Measurements from ENCODE around the gene POU2F2.

The POU2F2 gene

GRCh38 chr19:42154471-42155323 lies 22.5 kb upstream of the POU2F2 start:
- DNase-seq = no peak

- no peak for DNase-seq
Observed at GRCh38 chr19:42153672-42154433, 21.6 kb upstream of the POU2F2 start.

GRCh38 chr19:42152910-42153671 lies 20.8 kb upstream of the POU2F2 start:
- DNase-seq = no peak

- DNase-seq = no peak
Observed at GRCh38 chr19:42151782-42152684, 19.8 kb upstream of the POU2F2 start.

GRCh38 chr19:42150911-42151361 lies 18.7 kb upstream of the POU2F2 start:
- DNase-seq = no peak

- no peak for DNase-seq
Observed at GRCh38 chr19:42150364-42150763, 18.1 kb upstream of the POU2F2 start.

GRCh38 chr19:42149447-42150202 lies 17.4 kb upstream of the POU2F2 start:
- no peak for DNase-seq

- DNase-seq = no peak
Observed at GRCh38 chr19:42148266-42148665, 16.0 kb upstream of the POU2F2 start.

GRCh38 chr19:42143341-42144234 lies 11.3 kb upstream of the POU2F2 start:
- no peak for DNase-seq

GRCh38 chr19:42140125-42140754 lies 8.0 kb upstream of the POU2F2 start:
- no peak for DNase-seq

- DNase-seq = no peak
Observed at GRCh38 chr19:42134535-42135070, 2.4 kb upstream of the POU2F2 start.

GRCh38 chr19:42132851-42133528 lies 744 bp upstream of the POU2F2 start:
- no peak for DNase-seq

- no peak for DNase-seq
Observed at GRCh38 chr19:42131149-42132029, 857 bp downstream of the POU2F2 start.

- DNase-seq = no peak
Observed at GRCh38 chr19:42130254-42130573, 2.0 kb downstream of the POU2F2 start.

- no peak for DNase-seq
Observed at GRCh38 chr19:42129399-42130253, 2.6 kb downstream of the POU2F2 start.

GRCh38 chr19:42126574-42126973 lies 5.7 kb downstream of the POU2F2 start:
- no peak for DNase-seq

- no peak for DNase-seq
Observed at GRCh38 chr19:42125536-42125935, 6.7 kb downstream of the POU2F2 start.
